Measurements from ENCODE around the gene RNU7-1. TPM values are rescaled to one million over a fixed set of nuclear protein-coding genes. Genes with fewer than 3 reads are reported as not detected.

RNU7-1 gene
- total and polyA plus RNA-seq, 9 of the 15 experiments (the other 6 are each of a cell fraction or from before 2014, with no cell fraction given), result not detected

GRCh38 chr12:6987956-6988553 is 44.4 kb downstream of the RNU7-1 start:
- Histone ChIP-seq H3K79me2 (ENCODE audit: control insufficient read depth, insufficient read depth, low read length) (no peaks in the 10 kb centered on the region), H3K27ac (ENCODE audit: extremely low read depth, low read depth, low read length) (no peak overlapping the region), H4K20me1 (replicated peaks; ENCODE audit: control insufficient read depth, insufficient read depth, low read length) (no peaks in the 10 kb centered on the region), H3K9me1 (ENCODE audit: control insufficient read depth, insufficient read depth, low read length) (no peaks in the 10 kb centered on the region), H2AFZ (ENCODE audit: low read depth, low read length) (no peak overlapping the region), H3K9me3 (replicated peaks; ENCODE audit: control insufficient read depth, insufficient read depth, low read depth, low read length) (no peaks in the 10 kb centered on the region), H3K9ac (ENCODE audit: insufficient read depth in 1 of 2, low read depth in 2 of 2, low read length in 2 of 2) (peak overlapping the region in 1 of 2 experiments; percentile 56; a peak in 1 of 4 replicates), H3K4me1 (replicated peaks in 1 of 2; ENCODE audit: control insufficient read depth in 2 of 2, insufficient read depth in 2 of 2, low read length in 2 of 2) (no peaks in the 10 kb centered on the region), H3K36me3 (ENCODE audit: control insufficient read depth, insufficient read depth, low read length) (peaks cover 24% of the 10 kb centered on the region; the same call in 2 of the 3 replicates), H3K4me3 (no peak overlapping the region), H3K4me2 (ENCODE audit: insufficient read depth, low read length) (no peak overlapping the region), H3K27me3 (ENCODE audit: control insufficient read depth in 2 of 2, insufficient read depth in 2 of 2, low read length in 2 of 2) (no peaks in the 10 kb centered on the region)
- ChIA-PET CTCF (ENCODE audit: low intra/inter-chr PET ratio) (no interaction called here), POLR2A (no interaction called here)
- DNase-seq (ENCODE audit: extremely low read depth in 1 of 4, low spot score in 3 of 4) (no peak), FAIRE-seq (no peak), ATAC-seq (no peak)
- in situ Hi-C loops (cut with MboI) (no loop called here), intact Hi-C loops (cut with micrococcal nuclease) (no loop called here)
- WGBS (ENCODE audit: insufficient coverage, low coverage, missing lambda C conversion rate), result 85% methylated on average over 9 of the region's 11 CpGs
- BruUV-seq (replicated peaks), result no TSS peak
- TF ChIP-seq ZNF695 (CRISPR knock-in tag; IDR thresholded peaks at IDR 0.05) (no peak), TSC22D4 (tag; IDR thresholded peaks at IDR 0.05) (no peak), HBP1 (CRISPR knock-in tag; IDR thresholded peaks at IDR 0.05) (no peak), RBM22 (IDR thresholded peaks at IDR 0.05; ENCODE audit: low read depth, low read length, poor library complexity, severe bottlenecking) (no peak), RFX7 (CRISPR knock-in tag; IDR thresholded peaks at IDR 0.05) (no peak), FOXP1 (CRISPR knock-in tag; IDR thresholded peaks at IDR 0.05) (no peak), KLF10 (CRISPR knock-in tag; IDR thresholded peaks at IDR 0.05) (no peak), CGGBP1 (CRISPR knock-in tag; IDR thresholded peaks at IDR 0.05) (no peak), ZNF140 (CRISPR knock-in tag; IDR thresholded peaks at IDR 0.05) (no peak), HMG20B (CRISPR knock-in tag; IDR thresholded peaks at IDR 0.05) (no peak), L3MBTL2 (IDR thresholded peaks at IDR 0.05) (no peak), ZNF445 (CRISPR knock-in tag; IDR thresholded peaks at IDR 0.05; ENCODE audit: low read depth) (no peak), ZZZ3 (IDR thresholded peaks at IDR 0.05) (no peak), NFIC (IDR thresholded peaks at IDR 0.05) (no peak)

MicroRNAs encoded within 50 kb of the gene (microRNA counts, 767-probe panel; counts per million panel counts)
- microRNA hsa-miR-141-3p (not detected), microRNA hsa-miR-200c-3p (2,713 counts per million, percentile 65 among the panel's probes with 10 or more counts)

Small RNA genes lying within 50 kb of the gene (microRNA-seq; reads per million reads assigned to microRNA genes)
- 11.6 reads per million, percentile 59 among the genes with 10 or more reads in this experiment for gene MIR141 (ENCODE audit: borderline microRNAs expressed)
- 45.8 reads per million, percentile 73 among the genes with 10 or more reads in this experiment for gene MIR200C (ENCODE audit: borderline microRNAs expressed)

Small RNA genes lying within 50 kb of the gene (small RNA-seq; reads per million reads assigned to genes)
- 3.5 reads per million, percentile 90 among the genes with 10 or more reads in this experiment for gene MIR141
- 0.18 reads per million for gene MIR200C
- not detected for gene RNU7-1
- gene SCARNA12, result 3.2 reads per million, percentile 88 among the genes with 10 or more reads in this experiment

Other genes starting within 250 kb of the RNU7-1 start
Only the 7 nearest of the 27 such genes appear.
- gene LRRC23, start 39.0 kb upstream of the RNU7-1 start, total RNA-seq (2014; rRNA removed), result 3.1 TPM in 2 replicates
- 4.2 and 4.3 TPM in 2 replicates for gene LRRC23, start 39.0 kb upstream of the RNU7-1 start, total RNA-seq (2014; rRNA removed; fragmentation: Illumina TruSeq; extraction: Trizol)
- 2.5 and 3.4 TPM in 2 replicates for gene LRRC23, start 39.0 kb upstream of the RNU7-1 start, total RNA-seq (2015; rRNA removed; fragmentation: Illumina TruSeq; extraction: Trizol)
- 2.1 and 3.0 TPM in 2 replicates for gene LRRC23, start 39.0 kb upstream of the RNU7-1 start, total RNA-seq (2021)
- gene LRRC23, start 39.0 kb upstream of the RNU7-1 start, polyA plus RNA-seq (2011; rRNA removed), result 7.0 and 7.8 TPM in 2 replicates
- 4.4 and 5.3 TPM in 2 replicates for gene LRRC23, start 39.0 kb upstream of the RNU7-1 start, polyA plus RNA-seq (2014; fragmentation: Illumina TruSeq; extraction: Trizol)
- 1 to 10 TPM; 2.7 to 2.8 TPM for gene LRRC23, start 39.0 kb upstream of the RNU7-1 start, polyA plus RNA-seq (2014; fragmentation: Nextera tagmentation; extraction: Ambion mirVana)
- 2.2 and 4.6 TPM in 2 replicates for gene LRRC23, start 39.0 kb upstream of the RNU7-1 start, polyA plus RNA-seq (2014; rRNA removed)
- gene ENO2, start 29.2 kb upstream of the RNU7-1 start, total RNA-seq (2014; rRNA removed), result 10.9 and 14.1 TPM in 2 replicates
- gene ENO2, start 29.2 kb upstream of the RNU7-1 start, total RNA-seq (2014; rRNA removed; fragmentation: Illumina TruSeq; extraction: Trizol), result 10.2 and 12.4 TPM in 2 replicates
- gene ENO2, start 29.2 kb upstream of the RNU7-1 start, total RNA-seq (2015; rRNA removed; fragmentation: Illumina TruSeq; extraction: Trizol), result 13.0 and 13.9 TPM in 2 replicates
- gene ENO2, start 29.2 kb upstream of the RNU7-1 start, total RNA-seq (2021), result 18.1 and 20.3 TPM in 2 replicates
- 43.3 and 70.5 TPM in 2 replicates for gene ENO2, start 29.2 kb upstream of the RNU7-1 start, polyA plus RNA-seq (2011; rRNA removed)
- gene ENO2, start 29.2 kb upstream of the RNU7-1 start, polyA plus RNA-seq (2014; fragmentation: Illumina TruSeq; extraction: Trizol), result 22.8 and 25.2 TPM in 2 replicates
- 10 to 100 TPM; 23.2 to 27.6 TPM for gene ENO2, start 29.2 kb upstream of the RNU7-1 start, polyA plus RNA-seq (2014; fragmentation: Nextera tagmentation; extraction: Ambion mirVana)
- 20.5 and 21.0 TPM in 2 replicates for gene ENO2, start 29.2 kb upstream of the RNU7-1 start, polyA plus RNA-seq (2014; rRNA removed)
- gene ATN1, start 15.9 kb upstream of the RNU7-1 start, total RNA-seq (2014; rRNA removed), result 3.9 and 6.6 TPM in 2 replicates
- gene ATN1, start 15.9 kb upstream of the RNU7-1 start, total RNA-seq (2014; rRNA removed; fragmentation: Illumina TruSeq; extraction: Trizol), result 1.1 and 1.3 TPM in 2 replicates
- 2.6 and 3.4 TPM in 2 replicates for gene ATN1, start 15.9 kb upstream of the RNU7-1 start, total RNA-seq (2015; rRNA removed; fragmentation: Illumina TruSeq; extraction: Trizol)
- gene ATN1, start 15.9 kb upstream of the RNU7-1 start, total RNA-seq (2021), result 40.5 and 49.8 TPM in 2 replicates
- gene ATN1, start 15.9 kb upstream of the RNU7-1 start, polyA plus RNA-seq (2011; rRNA removed), result 2.7 and 8.6 TPM in 2 replicates
- 31.0 and 37.6 TPM in 2 replicates for gene ATN1, start 15.9 kb upstream of the RNU7-1 start, polyA plus RNA-seq (2014; fragmentation: Illumina TruSeq; extraction: Trizol)
- under 1 TPM; 0.15 to 0.20 TPM for gene ATN1, start 15.9 kb upstream of the RNU7-1 start, polyA plus RNA-seq (2014; fragmentation: Nextera tagmentation; extraction: Ambion mirVana)
- 21.8 and 28.6 TPM in 2 replicates for gene ATN1, start 15.9 kb upstream of the RNU7-1 start, polyA plus RNA-seq (2014; rRNA removed)
- 131 and 140 TPM in 2 replicates for gene C12orf57, start 206 bp downstream of the RNU7-1 start, total RNA-seq (2014; rRNA removed)
- 22.9 and 26.7 TPM in 2 replicates for gene C12orf57, start 206 bp downstream of the RNU7-1 start, total RNA-seq (2014; rRNA removed; fragmentation: Illumina TruSeq; extraction: Trizol)
- gene C12orf57, start 206 bp downstream of the RNU7-1 start, total RNA-seq (2015; rRNA removed; fragmentation: Illumina TruSeq; extraction: Trizol), result 113 and 115 TPM in 2 replicates
- gene C12orf57, start 206 bp downstream of the RNU7-1 start, total RNA-seq (2021), result 104 and 113 TPM in 2 replicates
- gene C12orf57, start 206 bp downstream of the RNU7-1 start, polyA plus RNA-seq (2011; rRNA removed), result 190 and 317 TPM in 2 replicates
- gene C12orf57, start 206 bp downstream of the RNU7-1 start, polyA plus RNA-seq (2014; fragmentation: Illumina TruSeq; extraction: Trizol), result 41.5 and 120 TPM in 2 replicates
- 100 to 1,000 TPM in 1 of 2 experiments, 10 to 100 TPM in 1; 64.2 to 107 TPM for gene C12orf57, start 206 bp downstream of the RNU7-1 start, polyA plus RNA-seq (2014; fragmentation: Nextera tagmentation; extraction: Ambion mirVana)
- gene C12orf57, start 206 bp downstream of the RNU7-1 start, polyA plus RNA-seq (2014; rRNA removed), result 188 and 191 TPM in 2 replicates
- 5.1 and 7.3 TPM in 2 replicates for gene PTPN6, start 7.5 kb downstream of the RNU7-1 start, total RNA-seq (2014; rRNA removed)
- 1.5 and 1.6 TPM in 2 replicates for gene PTPN6, start 7.5 kb downstream of the RNU7-1 start, total RNA-seq (2014; rRNA removed; fragmentation: Illumina TruSeq; extraction: Trizol)
- gene PTPN6, start 7.5 kb downstream of the RNU7-1 start, total RNA-seq (2015; rRNA removed; fragmentation: Illumina TruSeq; extraction: Trizol), result 2.7 and 4.4 TPM in 2 replicates
- 4.1 and 6.4 TPM in 2 replicates for gene PTPN6, start 7.5 kb downstream of the RNU7-1 start, total RNA-seq (2021)
- gene PTPN6, start 7.5 kb downstream of the RNU7-1 start, polyA plus RNA-seq (2011; rRNA removed), result 3.9 and 7.5 TPM in 2 replicates
- 5.1 and 5.6 TPM in 2 replicates for gene PTPN6, start 7.5 kb downstream of the RNU7-1 start, polyA plus RNA-seq (2014; fragmentation: Illumina TruSeq; extraction: Trizol)
- 1 to 10 TPM; 2.0 to 3.0 TPM for gene PTPN6, start 7.5 kb downstream of the RNU7-1 start, polyA plus RNA-seq (2014; fragmentation: Nextera tagmentation; extraction: Ambion mirVana)
- 4.4 and 4.7 TPM in 2 replicates for gene PTPN6, start 7.5 kb downstream of the RNU7-1 start, polyA plus RNA-seq (2014; rRNA removed)
- 445 and 447 TPM in 2 replicates for gene PHB2, start 26.8 kb downstream of the RNU7-1 start, total RNA-seq (2014; rRNA removed)
- gene PHB2, start 26.8 kb downstream of the RNU7-1 start, total RNA-seq (2014; rRNA removed; fragmentation: Illumina TruSeq; extraction: Trizol), result 245 and 293 TPM in 2 replicates
- 333 and 335 TPM in 2 replicates for gene PHB2, start 26.8 kb downstream of the RNU7-1 start, total RNA-seq (2015; rRNA removed; fragmentation: Illumina TruSeq; extraction: Trizol)
- gene PHB2, start 26.8 kb downstream of the RNU7-1 start, total RNA-seq (2021), result 345 and 377 TPM in 2 replicates
- gene PHB2, start 26.8 kb downstream of the RNU7-1 start, polyA plus RNA-seq (2011; rRNA removed), result 437 and 459 TPM in 2 replicates
- gene PHB2, start 26.8 kb downstream of the RNU7-1 start, polyA plus RNA-seq (2014; fragmentation: Illumina TruSeq; extraction: Trizol), result 428 and 468 TPM in 2 replicates
- 100 to 1,000 TPM in 1 of 2 experiments, 10 to 100 TPM in 1; 73.6 to 123 TPM for gene PHB2, start 26.8 kb downstream of the RNU7-1 start, polyA plus RNA-seq (2014; fragmentation: Nextera tagmentation; extraction: Ambion mirVana)
- 449 and 464 TPM in 2 replicates for gene PHB2, start 26.8 kb downstream of the RNU7-1 start, polyA plus RNA-seq (2014; rRNA removed)
- 66.5 and 97.2 TPM in 2 replicates for gene EMG1, start 27.1 kb downstream of the RNU7-1 start, total RNA-seq (2014; rRNA removed)
- gene EMG1, start 27.1 kb downstream of the RNU7-1 start, total RNA-seq (2014; rRNA removed; fragmentation: Illumina TruSeq; extraction: Trizol), result 82.7 and 85.9 TPM in 2 replicates
- 66.9 and 75.1 TPM in 2 replicates for gene EMG1, start 27.1 kb downstream of the RNU7-1 start, total RNA-seq (2015; rRNA removed; fragmentation: Illumina TruSeq; extraction: Trizol)
- 85.1 and 92.0 TPM in 2 replicates for gene EMG1, start 27.1 kb downstream of the RNU7-1 start, total RNA-seq (2021)
- gene EMG1, start 27.1 kb downstream of the RNU7-1 start, polyA plus RNA-seq (2011; rRNA removed), result 71.4 and 92.5 TPM in 2 replicates
- gene EMG1, start 27.1 kb downstream of the RNU7-1 start, polyA plus RNA-seq (2014; fragmentation: Illumina TruSeq; extraction: Trizol), result 99.2 and 121 TPM in 2 replicates
- 100 to 1,000 TPM; 149 to 186 TPM for gene EMG1, start 27.1 kb downstream of the RNU7-1 start, polyA plus RNA-seq (2014; fragmentation: Nextera tagmentation; extraction: Ambion mirVana)
- gene EMG1, start 27.1 kb downstream of the RNU7-1 start, polyA plus RNA-seq (2014; rRNA removed), result 107 and 112 TPM in 2 replicates

All from K562 (cell line).